GM23338 (cell line): ENCODE measurements around the gene GALNT11. TPM values are rescaled to one million over a fixed set of nuclear protein-coding genes. Genes with fewer than 3 reads are reported as not detected.

ENCODE experiments used
- ATAC-seq: fragments of 200-7000 bp; cut with Tn5 transposase; 3 replicates; pipeline ENCODE4 v1.9.1; 2020
- DNase-seq: peaks from one replicate; pipeline ENCODE4 v3.0.0-alpha.2; 2015; ENCODE audit warnings: low spot score
- H2AFZ ChIP-seq: fragments of 200-600 bp; sonication (generic); 2 replicates; pipeline ENCODE4 v1.8.0; 2016; ENCODE audit warnings: antibody characterized with exemption, mild to moderate bottlenecking, moderate library complexity
- H3F3A ChIP-seq: fragments of 200-600 bp; sonication (generic); replicated peaks from 2 replicates; pipeline ENCODE4 v1.8.0; 2017; ENCODE audit warnings: antibody characterized with exemption, mixed run types, low read depth
- H3K27ac ChIP-seq: fragments of 200-600 bp; sonication (generic); 2 replicates; pipeline ENCODE4 v1.6.1; 2016; ENCODE audit warnings: low read depth
- H3K27me3 ChIP-seq: fragments of 200-600 bp; sonication (generic); 2 replicates; pipeline ENCODE4 v1.8.0; 2016; ENCODE audit warnings: mild to moderate bottlenecking, mixed run types, moderate library complexity; ENCODE audit not compliant: insufficient read depth
- H3K36me3 ChIP-seq: fragments of 200-600 bp; sonication (generic); 2 replicates; pipeline ENCODE4 v1.8.0; 2016; ENCODE audit warnings: mild to moderate bottlenecking; ENCODE audit not compliant: insufficient read depth
- H3K4me1 ChIP-seq: fragments of 200-600 bp; sonication (generic); 2 replicates; pipeline ENCODE4 v1.8.0; 2016; ENCODE audit warnings: mild to moderate bottlenecking, moderate library complexity; ENCODE audit not compliant: insufficient read depth
- H3K4me2 ChIP-seq: fragments of 200-600 bp; sonication (generic); 2 replicates; pipeline ENCODE4 v1.7.1; 2017; ENCODE audit warnings: mixed run types
- H3K4me3 ChIP-seq: fragments of 200-600 bp; sonication (generic); 2 replicates; pipeline ENCODE4 v1.6.1; 2016; ENCODE audit warnings: mixed run types
- H3K79me2 ChIP-seq: fragments of 200-600 bp; sonication (generic); replicated peaks from 2 replicates; pipeline ENCODE4 v1.8.0; 2017; ENCODE audit warnings: mild to moderate bottlenecking; ENCODE audit not compliant: insufficient read depth
- H3K9me2 ChIP-seq: fragments of 200-600 bp; sonication (generic); 2 replicates; pipeline ENCODE4 v1.8.0; 2017; ENCODE audit not compliant: insufficient read depth
- H4K20me1 ChIP-seq: fragments of 200-600 bp; sonication (generic); replicated peaks from 2 replicates; pipeline ENCODE4 v1.8.0; 2017; ENCODE audit warnings: mild to moderate bottlenecking; ENCODE audit not compliant: insufficient read depth
- H3K27ac Mint-ChIP-seq: 2 replicates; pipeline ENCODE4 v1.8.0; 2020; ENCODE audit warnings: inconsistent platforms, mild to moderate bottlenecking, moderate library complexity, mixed read lengths
- H3K27me3 Mint-ChIP-seq: 3 replicates; pipeline ENCODE4 v1.8.0; 2022; ENCODE audit warnings: low read depth, mild to moderate bottlenecking, moderate library complexity, mixed read lengths, inconsistent platforms; ENCODE audit not compliant: insufficient read depth, poor library complexity
- H3K36me3 Mint-ChIP-seq: 3 replicates; pipeline ENCODE4 v1.8.0; 2021; ENCODE audit warnings: low read depth, mild to moderate bottlenecking, inconsistent platforms, moderate library complexity, mixed read lengths
- H3K4me1 Mint-ChIP-seq: 3 replicates; pipeline ENCODE4 v1.8.0; 2020; ENCODE audit warnings: mild to moderate bottlenecking, inconsistent platforms, mixed read lengths
- H3K4me3 Mint-ChIP-seq: 3 replicates; pipeline ENCODE4 v1.8.0; 2021; ENCODE audit warnings: moderate library complexity, mild to moderate bottlenecking, inconsistent platforms, mixed read lengths
- H3K9me3 Mint-ChIP-seq: 3 replicates; pipeline ENCODE4 v1.8.0; 2020; ENCODE audit warnings: moderate library complexity, mild to moderate bottlenecking, inconsistent platforms, mixed read lengths
- CREB1 ChIP-seq: fragments of 250-450 bp; sonication (Bioruptor Pico); IDR thresholded peaks from 2 replicates; pipeline ENCODE4 v1.5.0; 2020; ENCODE audit warnings: low read depth, mild to moderate bottlenecking, moderate library complexity
- ETS1 ChIP-seq: IDR thresholded peaks from 2 replicates; pipeline ENCODE4 v1.6.1; 2016; ENCODE audit warnings: antibody characterized with exemption
- EZH2 ChIP-seq: fragments of 200-600 bp; sonication (generic); IDR thresholded peaks from one replicate; pipeline ENCODE4 v1.8.0; 2017; ENCODE audit warnings: antibody characterized with exemption, mild to moderate bottlenecking, low read depth; ENCODE audit not compliant: unreplicated experiment
- EZH2phosphoT487 ChIP-seq: fragments of 200-600 bp; sonication (generic); IDR thresholded peaks from one replicate; pipeline ENCODE4 v1.8.1; 2018; ENCODE audit warnings: antibody characterized with exemption; ENCODE audit not compliant: unreplicated experiment
- JUNB ChIP-seq: IDR thresholded peaks from one replicate; pipeline ENCODE4 v1.6.1; 2016; ENCODE audit warnings: antibody characterized with exemption; ENCODE audit not compliant: unreplicated experiment
- NANOG ChIP-seq: IDR thresholded peaks from 2 replicates; pipeline ENCODE4 v1.6.1; 2016; ENCODE audit warnings: antibody characterized with exemption, borderline replicate concordance
- POLR2AphosphoS5 ChIP-seq: IDR thresholded peaks from 2 replicates; pipeline ENCODE4 v1.6.1; 2016; ENCODE audit warnings: antibody characterized with exemption, low read depth
- STAT1 ChIP-seq: IDR thresholded peaks from one replicate; pipeline ENCODE4 v1.6.1; 2016; ENCODE audit warnings: antibody characterized with exemption; ENCODE audit not compliant: unreplicated experiment
- ZNF114 ChIP-seq: fragments of 250-450 bp; sonication (Bioruptor Pico); IDR thresholded peaks from 2 replicates; pipeline ENCODE4 v1.5.0; 2020; ENCODE audit warnings: mild to moderate bottlenecking, moderate library complexity
- ZNF331 ChIP-seq: fragments of 250-450 bp; sonication (Bioruptor Pico); IDR thresholded peaks from 2 replicates; pipeline ENCODE4 v1.5.0; 2020; ENCODE audit warnings: low read depth, mild to moderate bottlenecking, moderate library complexity
- ZNF462 ChIP-seq: fragments of 250-450 bp; sonication (Bioruptor Pico); IDR thresholded peaks from 2 replicates; pipeline ENCODE4 v1.5.0; 2020; ENCODE audit warnings: mild to moderate bottlenecking, moderate library complexity
- polyA plus RNA-seq: library from polyadenylated mRNA; unstranded; fragments of >200 nt; fragmentation: Nextera tagmentation; extraction: Ambion mirVana; gene quantifications from 2 replicates; pipeline ENCODE4 v1.2.1, GENCODE V29; 2016
- total RNA-seq: library from RNA; depleted of rRNA; stranded (reverse); fragments of >200 nt; shearing (Covaris generic); gene quantifications from 2 replicates; pipeline ENCODE4 v1.2.3, GENCODE V29; 2014
- TF ChIP-seq, protein P1 (sequence below), 2 experiments: fragments of 200-600 bp in 1 of 2; sonication (generic) in 1 of 2; conservative IDR thresholded peaks; 2 replicates each; pipeline versions ENCODE4 v1.5.1 to v1.6.1; 2016 to 2017; ENCODE audit warnings: antibody characterized with exemption in 2 of 2, low read depth in 2 of 2, mild to moderate bottlenecking in 2 of 2, moderate library complexity in 1 of 2
- TF ChIP-seq, protein P2 (sequence below): IDR thresholded peaks from one replicate; pipeline ENCODE4 v1.6.1; 2018; ENCODE audit warnings: antibody characterized with exemption; ENCODE audit not compliant: unreplicated experiment

The GALNT11 gene
- total and polyA plus RNA-seq, 2 experiments from 2014 or later, result 16.1 to 33.6 TPM

DNA sequence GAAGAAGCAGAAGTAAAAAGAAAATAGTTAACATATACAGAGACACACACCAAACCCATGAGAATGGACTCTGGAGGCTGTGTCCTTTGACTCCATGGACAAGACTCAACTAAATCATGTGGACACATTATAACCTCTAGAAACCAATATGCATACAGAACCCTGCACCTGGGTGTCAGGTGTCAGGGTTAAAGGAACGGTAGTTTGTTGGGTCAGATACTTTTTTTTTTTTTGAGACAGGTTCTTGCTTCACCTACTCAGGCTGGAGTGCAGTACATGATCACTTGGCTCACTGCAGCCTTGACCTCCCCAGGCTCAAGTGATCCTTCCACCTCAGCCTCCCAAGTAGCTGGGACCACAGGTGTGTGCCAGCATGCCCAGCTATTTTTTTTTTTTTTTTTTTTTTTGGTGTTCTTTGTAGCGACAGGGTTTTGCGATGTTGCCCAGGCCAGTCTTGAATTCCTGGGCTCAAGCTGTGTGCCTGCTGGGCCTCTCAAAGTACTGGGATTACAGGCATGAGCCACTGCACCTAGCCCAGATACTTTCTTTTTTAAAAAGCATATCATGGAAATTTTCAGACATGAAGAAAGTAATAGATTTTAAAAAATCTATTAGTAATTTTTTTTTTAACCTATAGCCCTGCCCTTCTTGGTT lies 31.3 kb downstream of the GALNT11 start:
- H3K4me3 Mint-ChIP-seq, result no peak overlapping the region

More for the DNA sequence above, 31.3 kb downstream of the GALNT11 start:
- Mint-ChIP-seq H3K27ac (no peak overlapping the region), H3K4me1 (peaks cover 31% of the 10 kb centered on the region), H3K36me3 (peaks cover 13% of the 10 kb centered on the region; the same call in 2 of the 3 replicates), H3K27me3 (peaks cover 6% of the 10 kb centered on the region), H3K9me3 (peaks cover 6% of the 10 kb centered on the region; the same call in 2 of the 3 replicates)
- no peak overlapping the region for H3K4me3 ChIP-seq
- no peaks in the 10 kb centered on the region for H4K20me1 ChIP-seq
- peaks cover 12% of the 10 kb centered on the region for H3K79me2 ChIP-seq
- H3F3A ChIP-seq, result no peaks in the 10 kb centered on the region
- ATAC-seq, result peak; percentile 92
- no peak overlapping the region for H3K4me2 ChIP-seq
- DNase-seq, result peak; percentile 35
- no peaks in the 10 kb centered on the region for H3K36me3 ChIP-seq
- no peak overlapping the region for H3K27ac ChIP-seq
- no peaks in the 10 kb centered on the region for H3K27me3 ChIP-seq
- no peaks in the 10 kb centered on the region for H3K9me2 ChIP-seq
- peaks cover 26% of the 10 kb centered on the region for H3K4me1 ChIP-seq
- no peak overlapping the region for H2AFZ ChIP-seq
- TF ChIP-seq ZNF331 (CRISPR knock-in tag) (no peak), ZNF462 (CRISPR knock-in tag) (no peak), ZNF114 (no peak), CREB1 (CRISPR knock-in tag) (no peak), ETS1 (no peak), EZH2phosphoT487 (no peak), NANOG (no peak), JUNB (no peak), EZH2 (no peak), POLR2AphosphoS5 (no peak), STAT1 (no peak)
- TF ChIP-seq, protein P1, sequence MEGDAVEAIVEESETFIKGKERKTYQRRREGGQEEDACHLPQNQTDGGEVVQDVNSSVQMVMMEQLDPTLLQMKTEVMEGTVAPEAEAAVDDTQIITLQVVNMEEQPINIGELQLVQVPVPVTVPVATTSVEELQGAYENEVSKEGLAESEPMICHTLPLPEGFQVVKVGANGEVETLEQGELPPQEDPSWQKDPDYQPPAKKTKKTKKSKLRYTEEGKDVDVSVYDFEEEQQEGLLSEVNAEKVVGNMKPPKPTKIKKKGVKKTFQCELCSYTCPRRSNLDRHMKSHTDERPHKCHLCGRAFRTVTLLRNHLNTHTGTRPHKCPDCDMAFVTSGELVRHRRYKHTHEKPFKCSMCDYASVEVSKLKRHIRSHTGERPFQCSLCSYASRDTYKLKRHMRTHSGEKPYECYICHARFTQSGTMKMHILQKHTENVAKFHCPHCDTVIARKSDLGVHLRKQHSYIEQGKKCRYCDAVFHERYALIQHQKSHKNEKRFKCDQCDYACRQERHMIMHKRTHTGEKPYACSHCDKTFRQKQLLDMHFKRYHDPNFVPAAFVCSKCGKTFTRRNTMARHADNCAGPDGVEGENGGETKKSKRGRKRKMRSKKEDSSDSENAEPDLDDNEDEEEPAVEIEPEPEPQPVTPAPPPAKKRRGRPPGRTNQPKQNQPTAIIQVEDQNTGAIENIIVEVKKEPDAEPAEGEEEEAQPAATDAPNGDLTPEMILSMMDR (conservative IDR thresholded peaks at IDR 0.05; ENCODE audit: low read depth in 2 of 2), result no peak
- TF ChIP-seq, protein P2, sequence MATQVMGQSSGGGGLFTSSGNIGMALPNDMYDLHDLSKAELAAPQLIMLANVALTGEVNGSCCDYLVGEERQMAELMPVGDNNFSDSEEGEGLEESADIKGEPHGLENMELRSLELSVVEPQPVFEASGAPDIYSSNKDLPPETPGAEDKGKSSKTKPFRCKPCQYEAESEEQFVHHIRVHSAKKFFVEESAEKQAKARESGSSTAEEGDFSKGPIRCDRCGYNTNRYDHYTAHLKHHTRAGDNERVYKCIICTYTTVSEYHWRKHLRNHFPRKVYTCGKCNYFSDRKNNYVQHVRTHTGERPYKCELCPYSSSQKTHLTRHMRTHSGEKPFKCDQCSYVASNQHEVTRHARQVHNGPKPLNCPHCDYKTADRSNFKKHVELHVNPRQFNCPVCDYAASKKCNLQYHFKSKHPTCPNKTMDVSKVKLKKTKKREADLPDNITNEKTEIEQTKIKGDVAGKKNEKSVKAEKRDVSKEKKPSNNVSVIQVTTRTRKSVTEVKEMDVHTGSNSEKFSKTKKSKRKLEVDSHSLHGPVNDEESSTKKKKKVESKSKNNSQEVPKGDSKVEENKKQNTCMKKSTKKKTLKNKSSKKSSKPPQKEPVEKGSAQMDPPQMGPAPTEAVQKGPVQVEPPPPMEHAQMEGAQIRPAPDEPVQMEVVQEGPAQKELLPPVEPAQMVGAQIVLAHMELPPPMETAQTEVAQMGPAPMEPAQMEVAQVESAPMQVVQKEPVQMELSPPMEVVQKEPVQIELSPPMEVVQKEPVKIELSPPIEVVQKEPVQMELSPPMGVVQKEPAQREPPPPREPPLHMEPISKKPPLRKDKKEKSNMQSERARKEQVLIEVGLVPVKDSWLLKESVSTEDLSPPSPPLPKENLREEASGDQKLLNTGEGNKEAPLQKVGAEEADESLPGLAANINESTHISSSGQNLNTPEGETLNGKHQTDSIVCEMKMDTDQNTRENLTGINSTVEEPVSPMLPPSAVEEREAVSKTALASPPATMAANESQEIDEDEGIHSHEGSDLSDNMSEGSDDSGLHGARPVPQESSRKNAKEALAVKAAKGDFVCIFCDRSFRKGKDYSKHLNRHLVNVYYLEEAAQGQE, result no peak
